ENCODE measurements around the gene ATP8A2.

Gene ATP8A2

DNA sequence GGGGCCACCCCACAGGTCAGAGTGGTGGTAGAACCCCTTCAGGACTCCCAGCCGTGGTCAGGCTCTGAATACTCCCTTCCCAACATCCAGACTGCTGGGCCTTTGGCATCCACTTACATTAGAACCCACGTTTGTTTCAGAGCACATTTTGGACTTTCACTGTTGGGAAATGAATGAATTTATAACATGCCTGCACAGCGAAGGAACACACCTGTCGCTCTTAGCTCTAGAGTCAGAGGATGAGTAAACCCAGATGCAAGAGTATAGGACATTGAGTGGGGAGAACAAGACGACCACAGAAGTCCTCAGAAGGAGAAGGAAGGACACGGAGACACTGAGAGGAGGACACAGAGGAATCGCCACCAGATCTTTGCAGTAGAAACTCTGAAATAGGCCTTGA, 649.1 kb downstream of the ATP8A2 start:
- no peaks in the 10 kb centered on the region for H3K36me3 ChIP-seq (ENCODE audit: low read depth)
- no peak for ATAC-seq (ENCODE audit: low read depth)
- H3K27ac ChIP-seq (ENCODE audit: poor library complexity, severe bottlenecking), result peak overlapping the region; percentile 59
- no peaks in the 10 kb centered on the region for H3K27me3 ChIP-seq (ENCODE audit: insufficient read depth, poor library complexity, severe bottlenecking)
- TF ChIP-seq, protein P1, sequence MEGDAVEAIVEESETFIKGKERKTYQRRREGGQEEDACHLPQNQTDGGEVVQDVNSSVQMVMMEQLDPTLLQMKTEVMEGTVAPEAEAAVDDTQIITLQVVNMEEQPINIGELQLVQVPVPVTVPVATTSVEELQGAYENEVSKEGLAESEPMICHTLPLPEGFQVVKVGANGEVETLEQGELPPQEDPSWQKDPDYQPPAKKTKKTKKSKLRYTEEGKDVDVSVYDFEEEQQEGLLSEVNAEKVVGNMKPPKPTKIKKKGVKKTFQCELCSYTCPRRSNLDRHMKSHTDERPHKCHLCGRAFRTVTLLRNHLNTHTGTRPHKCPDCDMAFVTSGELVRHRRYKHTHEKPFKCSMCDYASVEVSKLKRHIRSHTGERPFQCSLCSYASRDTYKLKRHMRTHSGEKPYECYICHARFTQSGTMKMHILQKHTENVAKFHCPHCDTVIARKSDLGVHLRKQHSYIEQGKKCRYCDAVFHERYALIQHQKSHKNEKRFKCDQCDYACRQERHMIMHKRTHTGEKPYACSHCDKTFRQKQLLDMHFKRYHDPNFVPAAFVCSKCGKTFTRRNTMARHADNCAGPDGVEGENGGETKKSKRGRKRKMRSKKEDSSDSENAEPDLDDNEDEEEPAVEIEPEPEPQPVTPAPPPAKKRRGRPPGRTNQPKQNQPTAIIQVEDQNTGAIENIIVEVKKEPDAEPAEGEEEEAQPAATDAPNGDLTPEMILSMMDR (IDR thresholded peaks at IDR 0.05; ENCODE audit: poor library complexity, severe bottlenecking), result no peak
- H3K9me3 ChIP-seq (ENCODE audit: severe bottlenecking), result no peaks in the 10 kb centered on the region
- peaks cover 26% of the 10 kb centered on the region for H3K4me1 ChIP-seq (ENCODE audit: insufficient read depth, poor library complexity, severe bottlenecking)
- no peak overlapping the region for H3K4me3 ChIP-seq (ENCODE audit: severe bottlenecking)
- no peak for DNase-seq (ENCODE audit: low spot score)

DNA sequence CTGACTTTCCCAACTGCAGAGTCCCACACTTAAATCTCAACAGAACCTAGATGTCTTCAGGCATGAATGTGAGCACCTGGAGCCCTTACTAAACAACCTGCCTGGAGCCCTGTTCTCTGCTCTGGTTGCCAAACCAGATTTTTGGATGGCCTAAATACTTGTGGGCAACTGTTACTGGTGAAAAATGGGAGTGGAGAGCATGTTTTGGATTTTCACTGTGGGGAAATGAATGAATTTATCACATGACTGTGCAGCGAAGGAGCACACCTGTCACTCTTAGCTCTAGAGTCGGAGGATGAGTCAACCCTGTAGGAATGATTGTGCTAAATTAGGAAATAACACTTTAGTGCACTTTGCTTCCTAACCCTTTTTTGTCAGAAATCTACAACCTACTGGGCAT, 649.7 kb downstream of the ATP8A2 start:
- Histone ChIP-seq H3K27me3 (ENCODE audit: insufficient read depth, poor library complexity, severe bottlenecking) (no peaks in the 10 kb centered on the region), H3K9me3 (ENCODE audit: severe bottlenecking) (no peaks in the 10 kb centered on the region), H3K36me3 (ENCODE audit: low read depth) (no peaks in the 10 kb centered on the region), H3K4me1 (ENCODE audit: insufficient read depth, poor library complexity, severe bottlenecking) (peaks cover 26% of the 10 kb centered on the region), H3K27ac (ENCODE audit: poor library complexity, severe bottlenecking) (peak overlapping the region; percentile 59), H3K4me3 (ENCODE audit: severe bottlenecking) (no peak overlapping the region)
- TF ChIP-seq, protein P1 (IDR thresholded peaks at IDR 0.05; ENCODE audit: poor library complexity, severe bottlenecking), result no peak
- ATAC-seq (ENCODE audit: low read depth), result peak; percentile 48
- DNase-seq (ENCODE audit: low spot score), result no peak

GRCh38 chr13:26021956-26022355, 650.2 kb downstream of the ATP8A2 start:
- no peaks in the 10 kb centered on the region for H3K9me3 ChIP-seq (ENCODE audit: severe bottlenecking)
- H3K36me3 ChIP-seq (ENCODE audit: low read depth), result no peaks in the 10 kb centered on the region
- DNase-seq (ENCODE audit: low spot score) (no peak), ATAC-seq (ENCODE audit: low read depth) (no peak)
- no peak overlapping the region for H3K4me3 ChIP-seq (ENCODE audit: severe bottlenecking)
- TF ChIP-seq, protein P1 (IDR thresholded peaks at IDR 0.05; ENCODE audit: poor library complexity, severe bottlenecking), result no peak
- no peaks in the 10 kb centered on the region for H3K27me3 ChIP-seq (ENCODE audit: insufficient read depth, poor library complexity, severe bottlenecking)
- peaks cover 26% of the 10 kb centered on the region for H3K4me1 ChIP-seq (ENCODE audit: insufficient read depth, poor library complexity, severe bottlenecking)
- H3K27ac ChIP-seq (ENCODE audit: poor library complexity, severe bottlenecking), result peak overlapping the region; percentile 59

GRCh38 chr13:26022538-26023292, 650.9 kb downstream of the ATP8A2 start:
- no peak for DNase-seq (ENCODE audit: low spot score)
- Histone ChIP-seq H3K9me3 (ENCODE audit: severe bottlenecking) (no peaks in the 10 kb centered on the region), H3K27ac (ENCODE audit: poor library complexity, severe bottlenecking) (peak overlapping the region; percentile 59), H3K4me1 (ENCODE audit: insufficient read depth, poor library complexity, severe bottlenecking) (peaks cover 26% of the 10 kb centered on the region), H3K27me3 (ENCODE audit: insufficient read depth, poor library complexity, severe bottlenecking) (no peaks in the 10 kb centered on the region), H3K4me3 (ENCODE audit: severe bottlenecking) (no peak overlapping the region), H3K36me3 (ENCODE audit: low read depth) (no peaks in the 10 kb centered on the region)
- ATAC-seq (ENCODE audit: low read depth), result peak; percentile 68
- TF ChIP-seq, protein P1 (IDR thresholded peaks at IDR 0.05; ENCODE audit: poor library complexity, severe bottlenecking), result no peak

DNA sequence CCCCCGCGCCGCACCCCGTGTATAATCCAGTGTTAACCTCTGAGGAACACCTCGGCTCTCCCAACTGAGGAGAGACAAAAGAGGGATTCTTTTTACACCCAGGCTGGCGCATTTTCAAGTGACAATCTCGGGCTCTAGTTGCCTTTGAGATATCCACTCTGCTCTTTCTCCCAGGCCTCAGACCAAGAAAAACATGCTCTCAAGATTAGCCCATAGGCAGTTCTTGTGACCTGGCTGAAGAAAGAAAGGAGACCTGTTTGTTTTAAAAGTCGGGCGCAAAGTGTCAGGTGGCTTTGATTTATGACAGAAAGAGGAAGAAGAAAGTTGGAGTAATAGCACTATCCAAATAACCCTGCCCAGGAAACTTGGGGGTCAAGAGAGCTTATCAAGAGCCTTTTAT, 652.8 kb downstream of the ATP8A2 start:
- Histone ChIP-seq H3K27me3 (ENCODE audit: insufficient read depth, poor library complexity, severe bottlenecking) (no peaks in the 10 kb centered on the region), H3K27ac (ENCODE audit: poor library complexity, severe bottlenecking) (no peak overlapping the region), H3K4me3 (ENCODE audit: severe bottlenecking) (no peak overlapping the region), H3K9me3 (ENCODE audit: severe bottlenecking) (no peaks in the 10 kb centered on the region), H3K4me1 (ENCODE audit: insufficient read depth, poor library complexity, severe bottlenecking) (peaks cover 24% of the 10 kb centered on the region), H3K36me3 (ENCODE audit: low read depth) (no peaks in the 10 kb centered on the region)
- TF ChIP-seq, protein P1 (IDR thresholded peaks at IDR 0.05; ENCODE audit: poor library complexity, severe bottlenecking), result no peak
- no peak for DNase-seq (ENCODE audit: low spot score)
- no peak for ATAC-seq (ENCODE audit: low read depth)

All from RWPE2 (cell line).